Hepatocyte (in vitro differentiated cells): ENCODE data around the gene LHPP.

ENCODE experiments used
- CTCF ChIP-seq: fragments of 200-600 bp; sonication (generic); IDR thresholded peaks from 2 replicates; pipeline ENCODE4 v1.5.1; 2016; ENCODE audit warnings: antibody characterized with exemption, mild to moderate bottlenecking; ENCODE audit not compliant: poor library complexity
- EZH2phosphoT487 ChIP-seq: fragments of 200-600 bp; sonication (generic); IDR thresholded peaks from one replicate; pipeline ENCODE4 v1.6.1; 2018; ENCODE audit warnings: antibody characterized with exemption, mild to moderate bottlenecking, low read depth, moderate library complexity; ENCODE audit not compliant: unreplicated experiment, severe bottlenecking

- TF ChIP-seq CTCF: no peak
- TF ChIP-seq EZH2phosphoT487: no peak
Observed at GRCh38 chr10:124663228-124663627, 201.6 kb downstream of the LHPP start.
